Activated CD4-positive, alpha-beta T cell treated with anti-CD3 and anti-CD28 coated beads, Interleukin-2, amount 50 U/mL, for 48 hours (primary cell): ENCODE results near the gene CARD18.

Experiments used
- DNase-seq, 2 experiments: peaks; one replicate each; pipeline ENCODE4 v3.0.0-alpha.2; 2020

CARD18 gene, protein sequence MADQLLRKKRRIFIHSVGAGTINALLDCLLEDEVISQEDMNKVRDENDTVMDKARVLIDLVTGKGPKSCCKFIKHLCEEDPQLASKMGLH

DNA sequence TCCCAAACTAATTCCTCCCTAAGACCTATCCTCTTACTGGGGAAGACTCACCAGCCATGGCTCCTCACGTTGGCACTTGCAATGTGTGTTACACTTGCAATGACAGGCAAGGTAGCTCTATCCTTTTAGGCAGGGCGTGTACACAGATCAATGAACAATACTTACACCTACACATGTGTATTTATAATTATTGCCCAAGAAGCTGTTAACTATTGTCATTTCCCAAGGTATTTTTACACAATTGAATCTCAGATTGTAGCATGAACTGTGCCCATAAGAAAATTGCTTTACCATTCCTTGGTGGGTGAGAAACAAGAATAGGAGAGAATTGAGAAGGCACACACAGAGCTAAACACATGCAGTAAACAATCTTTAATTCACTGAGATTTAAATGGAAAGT lies at the start of gene CARD18:
Gene CARD18 (minus strand): TSS at position 101 of the 400 bp plus-strand sequence. CDS start 43 bp downstream, at position 58.
- no peak for DNase-seq

DNA sequence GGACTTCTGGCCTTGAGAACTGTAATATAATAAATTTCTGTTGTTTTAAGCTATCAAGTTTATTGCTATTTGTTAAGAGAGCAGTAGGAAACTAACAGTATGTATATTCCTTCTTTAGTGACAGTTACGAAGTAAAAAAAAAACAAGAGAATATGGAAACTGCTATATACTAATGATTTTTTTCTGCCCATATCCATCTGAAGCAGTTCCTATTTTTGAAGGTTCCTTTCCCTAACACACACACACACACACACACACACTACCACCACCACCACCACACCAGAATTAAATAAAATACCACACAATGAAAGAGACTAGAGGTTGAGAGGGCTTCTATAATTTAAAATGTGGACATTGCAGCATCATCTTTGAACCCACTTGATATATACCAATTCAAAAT lies 44.4 kb upstream of the CARD18 start:
- DNase-seq: no peak

DNA sequence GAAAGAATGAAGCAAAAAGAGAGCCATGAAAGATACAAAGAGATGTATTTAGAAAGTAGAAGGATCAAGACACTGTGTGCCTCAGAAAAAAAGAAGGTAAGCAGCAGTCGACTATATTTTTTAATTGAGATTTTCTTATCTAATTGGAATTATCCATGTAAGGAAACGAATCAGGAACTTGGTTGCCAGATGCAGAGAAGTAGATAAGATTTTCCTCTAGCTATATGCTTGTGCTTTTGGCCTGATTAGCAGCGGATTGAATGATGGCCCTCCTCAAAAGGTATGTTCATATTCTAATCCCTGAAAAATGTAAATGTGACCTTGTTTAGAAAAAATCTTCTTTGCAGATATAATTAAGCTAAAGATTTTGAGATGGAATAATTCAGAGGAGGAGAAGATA lies 43.9 kb upstream of the CARD18 start:
- no peak for DNase-seq

DNA sequence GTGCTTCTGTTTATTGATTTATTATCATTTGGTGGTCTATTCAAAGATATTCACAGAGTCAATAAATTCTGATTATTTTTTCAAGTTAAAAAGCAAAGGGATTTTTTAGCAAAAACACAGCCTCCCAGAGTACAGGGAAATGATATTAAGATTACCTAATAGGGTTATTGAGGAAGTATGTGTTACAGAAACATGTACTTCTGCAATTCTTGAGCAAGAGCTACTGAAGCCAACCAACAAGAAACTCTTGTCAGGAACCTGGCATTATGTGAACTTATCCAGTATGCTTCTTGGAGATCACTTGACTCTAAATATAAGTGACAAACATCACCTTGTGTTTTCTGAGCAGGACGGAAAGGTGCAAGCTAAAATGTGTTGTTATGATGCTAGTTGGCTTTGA lies 42.0 kb upstream of the CARD18 start:
- no peak for DNase-seq

DNA sequence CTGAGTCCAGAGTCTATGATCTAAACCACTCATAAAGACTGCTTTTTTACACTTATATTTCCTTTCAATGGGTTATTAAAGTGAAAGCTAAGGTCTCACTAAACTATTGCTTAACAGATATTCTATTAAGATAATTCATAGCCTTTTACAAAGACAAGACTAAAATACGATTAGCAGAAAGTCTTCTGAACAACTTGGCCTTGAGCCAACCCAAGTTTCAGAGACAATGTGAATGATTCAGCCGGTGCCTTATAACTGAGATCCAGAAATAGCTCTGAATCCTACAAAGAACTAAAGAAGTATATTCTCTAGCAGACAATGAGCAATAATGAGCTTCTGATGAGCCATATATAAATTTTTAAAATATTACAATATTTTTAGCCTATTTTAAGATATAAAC lies 41.5 kb upstream of the CARD18 start:
- no peak for DNase-seq

DNA sequence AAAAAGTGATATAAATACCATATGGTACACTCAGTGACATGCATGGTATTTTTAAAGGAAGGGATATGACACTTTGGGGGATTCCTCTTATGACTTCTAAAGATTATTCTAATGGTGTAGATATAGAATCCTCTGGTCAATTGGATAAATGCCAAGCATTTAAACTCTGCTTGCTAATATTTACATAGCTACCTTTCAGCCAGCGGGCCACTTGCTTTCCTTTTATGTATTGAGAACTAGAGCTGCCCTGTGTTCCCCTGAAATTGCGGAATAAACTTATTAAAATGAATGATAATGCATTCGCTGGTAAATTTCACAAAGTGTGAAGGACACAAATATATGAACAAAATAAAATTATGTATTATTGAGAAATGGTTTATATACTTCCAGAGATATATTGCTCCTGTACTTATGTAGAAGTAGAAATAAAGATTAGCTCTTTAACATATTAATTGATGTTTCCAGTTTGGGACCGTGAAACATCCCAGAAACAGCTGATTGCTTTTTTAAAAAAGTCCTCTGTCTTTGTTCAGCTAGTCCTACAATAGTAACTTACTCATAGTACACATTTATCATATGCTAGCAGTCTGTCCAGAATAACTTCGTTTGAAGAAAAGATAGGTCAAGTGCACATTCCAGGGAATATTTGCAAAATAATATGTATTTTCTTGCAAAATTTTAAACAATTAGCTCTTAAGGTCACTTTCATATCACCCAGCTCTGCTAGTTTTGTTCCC lies 40.1 kb upstream of the CARD18 start:
- DNase-seq: no peak

DNA sequence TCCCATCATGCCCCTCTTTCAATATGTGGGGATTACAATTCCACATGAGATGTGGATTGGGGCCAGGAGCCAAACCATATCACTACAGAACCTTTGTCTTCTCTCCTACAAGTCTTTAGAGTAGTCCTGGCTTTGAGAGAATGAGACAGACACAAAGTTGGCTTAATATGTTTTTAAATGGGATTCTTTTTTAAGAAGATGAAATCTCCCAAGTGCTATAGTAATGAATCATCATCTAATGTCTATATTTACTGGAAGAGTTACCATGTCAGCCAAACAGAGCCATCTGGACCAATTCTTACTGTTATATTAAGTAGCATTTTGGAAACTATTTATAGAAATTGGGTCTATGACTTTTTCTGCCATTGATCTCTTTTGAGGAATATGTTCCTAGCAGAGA lies 38.1 kb upstream of the CARD18 start:
- no peak for DNase-seq

DNA sequence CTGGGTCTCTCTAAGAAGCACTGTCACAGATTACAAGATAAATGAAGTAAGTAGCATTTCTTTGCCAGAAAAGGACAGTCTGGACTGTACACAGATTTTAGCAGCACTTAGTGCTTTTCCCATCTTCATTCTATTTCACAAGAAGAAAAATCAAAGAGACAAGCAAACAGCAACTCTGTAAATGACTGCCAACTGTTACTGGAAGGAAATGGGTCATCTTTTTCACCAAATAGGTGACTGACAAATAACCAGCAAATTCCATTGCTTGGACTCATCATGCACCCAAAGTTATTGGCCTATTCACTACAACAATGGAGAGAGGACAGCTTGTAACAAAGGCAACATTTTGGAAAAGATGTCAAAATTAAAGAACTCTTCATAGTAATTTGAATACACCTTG lies 28.9 kb upstream of the CARD18 start:
- DNase-seq: no peak

DNA sequence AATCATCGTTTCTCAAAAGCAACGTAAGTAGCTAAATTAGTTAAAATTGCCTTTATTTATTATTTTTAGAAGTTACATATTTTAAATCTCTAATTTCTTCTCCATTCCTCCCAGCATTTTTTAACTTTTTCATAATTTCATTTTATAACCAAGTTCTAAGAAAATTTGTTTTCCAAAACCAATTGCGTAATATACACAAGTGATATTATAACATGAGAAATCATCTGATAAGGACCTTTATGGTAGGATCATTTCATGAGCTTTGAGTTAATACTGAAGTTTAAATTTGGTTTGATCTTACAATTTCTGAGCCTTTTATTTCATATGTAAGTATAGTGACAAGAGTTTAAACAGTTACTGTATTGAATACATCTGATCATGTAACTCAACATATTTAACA lies 27.7 kb upstream of the CARD18 start:
- no peak for DNase-seq

DNA sequence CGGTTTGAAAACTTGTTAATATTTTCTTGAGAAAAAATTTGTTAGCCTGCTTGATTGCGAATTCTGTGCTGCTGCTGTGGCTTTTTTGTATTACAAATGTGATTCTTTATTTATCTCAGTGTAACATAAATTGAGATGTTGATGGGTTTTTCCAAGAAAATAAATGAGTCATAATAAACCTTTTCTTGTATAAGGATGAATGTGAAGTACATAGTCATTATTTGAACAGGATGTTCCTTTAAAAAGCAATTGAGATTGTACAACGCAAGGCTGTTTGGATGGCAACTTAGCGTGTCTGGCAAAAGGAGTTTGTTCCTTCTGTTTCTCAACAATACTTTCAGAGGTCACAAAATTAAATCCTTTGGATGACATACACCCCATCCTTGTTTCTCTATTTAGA lies 24.6 kb upstream of the CARD18 start:
- DNase-seq: no peak

DNA sequence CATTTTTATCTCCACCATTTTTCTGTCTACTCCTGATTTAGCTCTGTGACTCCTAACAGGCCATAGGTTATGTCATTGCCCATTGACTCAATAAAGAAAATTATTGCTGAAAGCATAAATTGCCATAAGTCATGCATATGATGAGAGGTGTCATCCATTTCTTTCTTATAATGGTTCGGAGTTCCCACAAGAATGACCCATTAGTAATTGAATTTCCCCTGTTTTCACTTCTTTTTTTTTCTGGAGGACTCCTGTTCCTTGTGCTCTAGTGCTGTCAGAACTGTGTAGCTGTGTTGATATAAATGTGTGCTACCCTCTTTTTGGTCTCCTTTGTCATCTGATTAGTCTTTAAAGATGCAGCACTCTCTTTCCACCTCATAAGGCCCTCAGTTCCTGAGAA lies 22.9 kb upstream of the CARD18 start:
- DNase-seq: no peak

DNA sequence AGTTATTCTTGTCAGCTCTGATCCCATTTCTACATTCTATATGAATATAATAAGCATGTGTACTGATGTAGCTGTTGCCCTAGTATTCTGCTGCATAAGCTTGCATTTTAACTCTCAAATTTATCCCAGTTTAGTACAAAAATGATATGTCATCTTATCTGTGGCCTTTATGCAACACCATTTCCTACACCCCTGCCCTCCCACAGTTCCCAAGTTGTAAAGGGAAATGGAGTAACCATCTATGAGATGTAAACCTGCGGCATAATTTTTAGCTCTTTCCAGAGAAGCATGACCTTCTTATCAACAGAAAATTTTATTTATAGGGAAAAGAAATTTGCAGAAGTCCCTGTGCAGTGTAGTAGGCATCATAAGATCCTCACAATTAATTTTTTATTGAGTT lies 18.9 kb upstream of the CARD18 start:
- no peak for DNase-seq

DNA sequence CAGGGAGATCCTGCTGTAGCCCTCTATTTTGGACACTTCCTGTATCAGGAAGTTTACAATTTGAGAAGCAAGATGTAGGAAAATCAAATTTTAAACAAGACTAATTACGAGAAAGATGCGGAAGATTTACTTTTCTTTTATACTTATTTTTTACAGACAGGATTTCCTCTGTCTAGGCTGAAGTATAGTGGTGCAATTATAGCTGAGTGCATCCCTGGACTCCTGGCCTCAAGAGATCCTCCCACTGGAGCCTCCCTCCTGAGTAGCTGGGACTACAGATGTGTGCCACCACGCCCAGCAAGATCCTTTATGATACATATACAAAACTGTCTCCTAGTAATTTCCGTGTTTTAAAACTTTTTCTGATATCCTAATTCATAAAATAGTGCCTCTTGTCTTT lies 17.2 kb upstream of the CARD18 start:
- DNase-seq: no peak

DNA sequence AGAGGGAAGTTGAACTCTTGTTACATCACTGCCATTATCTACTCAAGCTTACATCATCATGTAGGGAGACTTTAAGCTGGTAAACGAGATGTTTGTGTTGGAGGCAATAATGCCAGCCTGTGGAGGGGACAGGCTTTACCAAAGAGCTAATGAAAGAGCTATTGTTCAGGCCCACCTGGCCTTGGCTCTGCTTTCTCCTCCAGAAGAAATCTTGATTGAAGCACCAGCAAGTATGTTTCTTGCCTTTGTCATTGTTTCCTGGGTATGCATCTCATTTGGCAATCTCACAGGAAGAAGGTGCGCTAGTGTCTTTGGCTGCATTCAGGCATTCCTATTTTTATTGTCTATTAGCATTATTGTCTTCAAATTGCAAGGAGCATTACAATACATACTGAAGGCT lies 16.7 kb upstream of the CARD18 start:
- DNase-seq: no peak

DNA sequence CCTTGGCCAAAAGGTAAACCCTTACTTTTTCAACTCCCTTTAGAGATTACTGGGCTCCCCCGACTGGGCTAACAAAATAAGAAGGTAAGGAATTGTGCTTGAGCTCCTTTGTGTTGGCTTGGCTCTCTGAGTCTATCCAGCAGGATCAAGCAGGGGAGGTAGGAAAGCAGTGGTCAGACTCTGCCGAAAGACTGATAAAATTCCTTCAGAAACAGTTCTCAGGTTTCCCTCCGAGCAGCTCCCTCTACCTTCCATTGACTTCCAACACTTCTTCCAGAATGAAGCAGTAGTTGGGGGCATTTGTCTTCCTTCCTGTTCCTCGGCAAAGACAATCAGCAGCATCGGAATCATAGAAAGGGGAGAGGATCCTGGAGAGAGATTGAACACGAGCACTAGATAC lies 16.1 kb upstream of the CARD18 start:
- no peak for DNase-seq

DNA sequence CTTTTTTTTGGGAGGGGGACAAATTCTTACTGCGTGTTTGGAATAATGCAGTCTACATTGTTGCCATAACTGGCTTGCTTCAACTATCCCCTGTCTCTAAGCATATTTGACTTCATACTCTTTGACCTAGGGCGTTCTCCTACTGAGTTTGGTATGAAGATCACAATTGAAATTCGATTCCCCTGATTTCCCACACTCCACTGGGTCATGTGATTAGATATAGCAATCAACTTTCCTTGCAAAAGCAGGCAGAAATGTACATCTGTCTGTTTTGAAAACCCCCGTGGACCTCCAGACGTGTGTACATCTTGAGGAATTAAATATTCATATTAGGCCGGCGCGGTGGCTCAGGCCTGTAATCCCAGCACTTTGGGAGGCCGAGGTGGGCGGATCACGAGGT lies 13.8 kb upstream of the CARD18 start:
- DNase-seq: no peak

DNA sequence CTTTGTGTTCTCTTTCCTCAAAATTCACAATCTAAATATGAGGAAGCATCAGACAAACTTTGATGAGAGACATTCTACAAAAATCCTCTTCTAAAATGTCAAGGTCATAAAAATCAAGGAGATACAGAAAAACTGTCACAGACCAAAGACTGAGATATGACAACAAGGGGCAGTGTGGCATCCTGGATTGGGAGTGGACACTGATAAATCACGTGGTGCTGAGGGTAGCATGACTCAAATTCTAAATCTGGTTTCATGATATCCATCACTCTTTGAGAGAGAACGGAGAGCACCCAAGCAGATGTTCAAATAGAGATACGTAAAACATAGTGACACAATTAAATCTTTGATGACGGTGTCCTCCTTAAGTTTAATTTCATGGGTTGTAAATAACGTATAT lies 13.0 kb upstream of the CARD18 start:
- no peak for DNase-seq

DNA sequence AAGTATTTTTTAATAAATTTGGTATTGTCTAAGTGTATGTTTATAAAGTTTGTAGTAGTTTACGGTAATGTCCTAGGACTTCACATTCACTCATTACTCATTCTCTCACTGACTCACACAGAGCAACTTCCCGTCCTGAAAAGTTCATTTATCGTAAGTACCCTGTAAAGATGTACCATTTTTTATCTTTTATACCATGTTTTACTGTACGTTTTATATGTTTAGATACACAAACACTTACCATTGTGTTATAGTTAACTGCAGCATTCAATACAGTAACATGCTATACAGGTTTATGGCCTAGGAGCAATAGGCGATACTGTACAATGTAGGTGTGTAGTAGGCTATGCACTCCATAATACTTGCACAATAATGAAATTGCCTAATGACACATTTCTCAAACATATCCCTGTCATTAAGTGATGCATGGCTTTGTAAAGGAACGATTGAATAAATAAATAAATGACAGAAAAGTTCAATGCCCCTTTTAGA lies 12.5 kb upstream of the CARD18 start:
- DNase-seq: no peak

DNA sequence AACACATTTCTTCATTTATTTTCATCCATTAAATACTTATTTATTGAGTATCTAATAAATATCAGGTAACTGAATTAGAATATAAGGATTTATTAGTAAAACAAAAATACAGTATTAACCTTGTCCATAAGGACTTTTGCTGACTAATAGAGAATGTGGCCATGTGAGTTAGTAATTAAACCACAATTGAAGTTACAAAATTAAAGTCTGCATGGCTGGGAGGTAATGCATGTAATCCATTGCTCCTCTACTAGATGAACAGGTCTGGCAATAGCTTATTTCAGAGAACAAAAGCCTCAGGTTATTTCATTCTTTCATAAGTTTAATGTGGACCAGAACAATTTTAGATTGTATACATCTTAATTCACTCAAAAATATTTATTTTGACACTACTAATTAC lies 9.9 kb upstream of the CARD18 start:
- DNase-seq: no peak

DNA sequence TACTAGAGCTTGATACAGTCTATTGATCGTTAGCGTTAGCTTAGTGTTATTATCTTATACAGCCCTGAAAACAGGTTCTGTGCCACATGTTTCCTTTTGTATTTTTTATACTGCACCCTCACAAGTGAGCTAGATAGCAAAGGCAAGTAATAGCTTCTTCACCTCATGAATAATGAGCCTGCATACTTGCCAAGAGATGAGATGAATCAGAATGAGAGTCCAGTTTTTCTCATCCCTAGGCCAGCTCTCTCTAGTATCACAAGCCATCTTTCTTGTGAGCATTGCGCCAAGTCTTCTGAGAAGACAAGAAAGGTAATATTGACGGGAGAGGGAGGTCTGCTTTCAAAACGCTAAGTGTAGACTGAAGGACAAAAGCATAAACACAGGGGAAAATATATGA lies 8.7 kb upstream of the CARD18 start:
- no peak for DNase-seq

DNA sequence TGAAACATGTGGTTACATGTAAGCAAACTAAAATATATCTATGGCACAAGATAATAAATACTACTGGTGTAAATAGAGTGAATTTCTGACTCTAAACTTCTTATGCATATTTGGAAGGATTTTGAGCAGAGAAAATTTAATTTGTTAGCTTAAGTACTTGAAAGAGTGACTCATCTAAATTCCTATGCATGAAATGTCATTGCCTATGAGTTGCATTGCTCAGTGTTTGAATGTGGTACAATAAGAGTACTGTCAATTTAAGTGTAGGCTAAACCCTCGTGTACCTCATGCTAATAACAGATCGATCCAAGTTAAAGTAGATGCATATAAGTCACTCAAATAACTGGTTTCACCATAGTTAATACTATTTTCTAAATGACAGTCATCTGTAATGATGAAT lies 5.3 kb upstream of the CARD18 start:
- no peak for DNase-seq

DNA sequence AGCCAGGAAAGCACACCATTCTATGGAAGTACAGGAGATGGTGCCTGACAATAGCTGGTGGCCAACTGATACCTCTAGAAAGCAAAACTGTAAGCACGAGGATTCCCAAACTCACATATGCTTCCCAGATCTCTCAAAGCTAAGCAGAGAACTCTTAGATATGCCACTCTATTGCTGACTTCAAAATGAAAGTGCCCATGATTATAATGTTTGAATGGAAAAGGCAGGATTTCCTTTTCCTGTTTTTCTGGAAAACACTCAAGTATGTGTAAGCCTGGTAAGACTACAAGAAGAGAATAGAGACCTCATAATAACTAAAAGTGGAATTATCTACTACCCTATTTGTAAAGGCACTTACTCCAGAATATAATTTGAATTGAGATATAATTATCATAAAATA lies 2.6 kb upstream of the CARD18 start:
- DNase-seq: no peak

DNA sequence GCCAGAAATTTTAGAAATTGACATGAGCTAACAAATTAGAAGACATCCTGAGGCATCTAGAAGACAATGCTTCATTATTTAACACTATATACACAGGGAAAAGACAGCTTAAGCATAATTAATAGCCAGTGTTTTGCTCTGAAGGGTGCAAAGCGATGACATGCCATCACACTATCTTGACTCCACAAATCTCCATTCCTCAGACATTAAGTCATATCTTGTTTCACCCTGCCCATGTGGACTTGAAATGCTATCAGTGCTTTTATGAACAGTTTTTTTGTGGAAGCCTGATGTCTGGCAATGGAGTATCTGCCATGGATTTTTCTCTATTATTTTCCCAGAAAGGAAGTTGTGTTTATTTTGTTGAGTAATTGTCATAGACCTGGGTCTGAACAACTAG lies 2.3 kb downstream of the CARD18 start:
- DNase-seq: no peak

DNA sequence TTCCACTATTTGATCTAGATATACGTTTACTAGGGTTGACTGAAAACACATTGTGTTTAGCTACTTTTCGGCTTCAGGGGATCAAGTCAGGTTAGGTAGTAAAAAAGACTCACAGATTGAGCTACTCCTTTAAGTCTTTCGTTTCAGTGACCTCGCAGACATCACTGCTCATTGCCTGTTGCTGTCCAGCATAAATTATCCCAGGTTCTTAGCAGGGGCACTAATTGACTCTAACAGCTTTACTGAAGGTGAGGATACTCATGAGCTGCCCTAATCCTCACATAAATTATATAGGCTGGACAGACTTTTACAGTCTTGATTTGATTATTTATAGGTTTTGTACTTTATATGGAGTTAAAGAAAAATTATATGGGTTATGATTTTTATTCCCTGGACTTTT lies 3.7 kb downstream of the CARD18 start:
- no peak for DNase-seq
